Transverse colon (tissue), 4 donors: ENCODE measurements around the gene NUP93. TPM values are rescaled to one million over a fixed set of nuclear protein-coding genes. Genes with fewer than 3 reads are reported as not detected.

Source experiments
- DNase-seq: peaks from one replicate; pipeline ENCODE4 v3.0.0-alpha.2; 2019
- H3K27ac ChIP-seq, 4 donors: fragments of 200-600 bp; sonication (generic); 2 replicates each; pipeline ENCODE4 v1.5.1; 2016 to 2018; ENCODE audit warnings: inconsistent platforms in 4 of 4
- H3K27me3 ChIP-seq: fragments of 200-600 bp; sonication (generic); 2 replicates; pipeline ENCODE4 v1.5.1; 2017; ENCODE audit warnings: inconsistent platforms
- H3K36me3 ChIP-seq, 4 donors: fragments of 200-600 bp; sonication (generic); 2 replicates each; pipeline ENCODE4 v1.5.1; 2017 to 2019; ENCODE audit warnings: inconsistent platforms in 4 of 4
- H3K4me1 ChIP-seq, 4 donors: fragments of 200-600 bp; sonication (generic); 2 replicates each; pipeline ENCODE4 v1.5.1; 2017 to 2020; ENCODE audit warnings: inconsistent platforms in 4 of 4
- H3K4me3 ChIP-seq, 4 donors: fragments of 200-600 bp; sonication (generic); 1 replicate in 1 of 4; 2 replicates in 3 of 4; pipeline versions ENCODE4 v1.5.1 to v1.6.1; 2017 to 2019; ENCODE audit warnings: inconsistent platforms in 4 of 4
- H3K9me3 ChIP-seq, 2 donors: fragments of 200-600 bp; sonication (generic); 2 replicates each; pipeline ENCODE4 v1.5.1; 2017 to 2019; ENCODE audit warnings: inconsistent platforms in 2 of 2
- EP300 ChIP-seq: sonication (generic); formaldehyde crosslinking; IDR thresholded peaks from one replicate; pipeline ENCODE4 v1.6.1; 2017; ENCODE audit warnings: antibody characterized with exemption, low read depth
- POLR2A ChIP-seq: fragments of 450-650 bp; IDR thresholded peaks from one replicate; pipeline ENCODE4 v1.6.1; 2016; ENCODE audit warnings: antibody characterized with exemption, mild to moderate bottlenecking, moderate library complexity
- POLR2AphosphoS5 ChIP-seq, 3 donors: sonication (generic); formaldehyde crosslinking; IDR thresholded peaks; one replicate each; pipeline ENCODE4 v1.6.1; 2016; ENCODE audit warnings: antibody characterized with exemption in 3 of 3
- WGBS, 2 donors: methylation state at CpG; one replicate each; pipeline ENCODE4 v1.1.5; 2018; ENCODE audit warnings: low coverage in 1 of 2; 5-methylcytosine and 5-hydroxymethylcytosine counted together
- in situ Hi-C, 4 donors: fragments of 200-750 bp; cut with MboI; loops; one replicate each; pipeline versions ENCODE4 v1.15.0 to v1.15.1; 2017; ENCODE audit warnings: low sequenced_read_pairs in 3 of 4, low pct_ligation_motif_present in 1 of 4, low pct_unique_long_range_greater_than_20kb in 1 of 4
- intact Hi-C: fragments of 100-400 bp; cut with DNase I; formaldehyde crosslinking; loops from one replicate; pipeline ENCODE4 v1.15.1; 2023; ENCODE audit warnings: low total_unique reads
- total RNA-seq, 4 donors: library from RNA; depleted of rRNA; stranded (reverse); fragments of >200 nt; gene quantifications; one replicate each; pipeline ENCODE4 v1.1.0, GENCODE V29; 2016
- TF ChIP-seq, protein P1 (sequence below), 5 experiments: fragments of 200-600 bp in 3 of 5; fragments of 450-650 bp in 2 of 5; sonication (generic) in 3 of 5; IDR thresholded peaks; 1 replicate in 2 of 5; 2 replicates in 3 of 5; pipeline ENCODE4 v1.5.1; 2016 to 2017; ENCODE audit warnings: antibody characterized with exemption in 5 of 5, inconsistent platforms in 3 of 5, mild to moderate bottlenecking in 2 of 5, moderate library complexity in 1 of 5

NUP93 gene
- total RNA-seq, 4 donors from 2014 or later: 8.6 to 42.4 (median 20.6) TPM

GRCh38 chr16:56763291-56763916 is 33.5 kb downstream of the NUP93 start:
- no peaks in the 10 kb centered on the region for H3K27me3 ChIP-seq
- TF ChIP-seq EP300: no peak
- TF ChIP-seq, protein P1, sequence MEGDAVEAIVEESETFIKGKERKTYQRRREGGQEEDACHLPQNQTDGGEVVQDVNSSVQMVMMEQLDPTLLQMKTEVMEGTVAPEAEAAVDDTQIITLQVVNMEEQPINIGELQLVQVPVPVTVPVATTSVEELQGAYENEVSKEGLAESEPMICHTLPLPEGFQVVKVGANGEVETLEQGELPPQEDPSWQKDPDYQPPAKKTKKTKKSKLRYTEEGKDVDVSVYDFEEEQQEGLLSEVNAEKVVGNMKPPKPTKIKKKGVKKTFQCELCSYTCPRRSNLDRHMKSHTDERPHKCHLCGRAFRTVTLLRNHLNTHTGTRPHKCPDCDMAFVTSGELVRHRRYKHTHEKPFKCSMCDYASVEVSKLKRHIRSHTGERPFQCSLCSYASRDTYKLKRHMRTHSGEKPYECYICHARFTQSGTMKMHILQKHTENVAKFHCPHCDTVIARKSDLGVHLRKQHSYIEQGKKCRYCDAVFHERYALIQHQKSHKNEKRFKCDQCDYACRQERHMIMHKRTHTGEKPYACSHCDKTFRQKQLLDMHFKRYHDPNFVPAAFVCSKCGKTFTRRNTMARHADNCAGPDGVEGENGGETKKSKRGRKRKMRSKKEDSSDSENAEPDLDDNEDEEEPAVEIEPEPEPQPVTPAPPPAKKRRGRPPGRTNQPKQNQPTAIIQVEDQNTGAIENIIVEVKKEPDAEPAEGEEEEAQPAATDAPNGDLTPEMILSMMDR (IDR thresholded peaks at IDR 0.05): no peak
- no peak for TF ChIP-seq POLR2A
- TF ChIP-seq POLR2AphosphoS5 (IDR thresholded peaks at IDR 0.05): no peak
- DNase-seq: no peak
- no peak overlapping the region for H3K27ac ChIP-seq
- intact Hi-C loops: no loop called here
- no peaks in the 10 kb centered on the region for H3K9me3 ChIP-seq
- H3K36me3 ChIP-seq: peaks cover 0 to 6% (median 3%) of the 10 kb centered on the region in 4 donors
- peaks cover 0 to 18% (median 0%) of the 10 kb centered on the region in 4 donors for H3K4me1 ChIP-seq
- in situ Hi-C loops: no loop called here
- WGBS, 2 donors: 62 to 66% methylated on average over 1 of the region's 1 CpG
- H3K4me3 ChIP-seq: no peak overlapping the region

- intact Hi-C loops (no loop called here), in situ Hi-C loops (no loop called here)
- Histone ChIP-seq H3K27ac (no peak overlapping the region), H3K27me3 (no peaks in the 10 kb centered on the region), H3K9me3 (no peaks in the 10 kb centered on the region), H3K4me1 (peaks cover 0 to 29% (median 4%) of the 10 kb centered on the region in 4 donors), H3K36me3 (peaks cover 0 to 6% (median under 1%) of the 10 kb centered on the region in 4 donors), H3K4me3 (no peak overlapping the region)
- no peak for DNase-seq
- TF ChIP-seq, protein P1 (IDR thresholded peaks at IDR 0.05): no peak
- no peak for TF ChIP-seq POLR2AphosphoS5 (IDR thresholded peaks at IDR 0.05)
- WGBS, 2 donors: 29 to 40% methylated on average over 1 to 2 of the region's 2 CpGs
These were observed 34.9 kb downstream of the NUP93 start for GRCh38 chr16:56764835-56765234.

- H3K4me3 ChIP-seq: no peak overlapping the region
- intact Hi-C loops (no loop called here), in situ Hi-C loops (no loop called here)
- WGBS, 2 donors: 92 to 95% methylated on average over 4 of the region's 4 CpGs
- TF ChIP-seq EP300 (no peak), POLR2AphosphoS5 (IDR thresholded peaks at IDR 0.05) (no peak), POLR2A (no peak)
- TF ChIP-seq, protein P1 (IDR thresholded peaks at IDR 0.05): no peak
- no peaks in the 10 kb centered on the region for H3K9me3 ChIP-seq
- no peak overlapping the region for H3K27ac ChIP-seq
- no peak for DNase-seq
- peaks cover 0 to 29% (median 4%) of the 10 kb centered on the region in 4 donors for H3K4me1 ChIP-seq
- H3K27me3 ChIP-seq: no peaks in the 10 kb centered on the region
- H3K36me3 ChIP-seq: no peaks in the 10 kb centered on the region
These were observed 36.0 kb downstream of the NUP93 start for GRCh38 chr16:56765949-56766348.

- in situ Hi-C loops (no loop called here), intact Hi-C loops (no loop called here)
- H3K4me3 ChIP-seq: no peak overlapping the region
- H3K4me1 ChIP-seq: peaks cover 0 to 37% (median 4%) of the 10 kb centered on the region in 4 donors
- TF ChIP-seq, protein P1 (IDR thresholded peaks at IDR 0.05): no peak
- TF ChIP-seq POLR2AphosphoS5 (IDR thresholded peaks at IDR 0.05) (no peak), EP300 (no peak), POLR2A (no peak)
- H3K27me3 ChIP-seq: no peaks in the 10 kb centered on the region
- H3K36me3 ChIP-seq: no peaks in the 10 kb centered on the region
- 33 to 66% methylated on average over 1 to 3 of the region's 3 CpGs for WGBS, 2 donors
- no peak overlapping the region for H3K27ac ChIP-seq
- DNase-seq: no peak
- no peaks in the 10 kb centered on the region for H3K9me3 ChIP-seq
These were observed 37.1 kb downstream of the NUP93 start for GRCh38 chr16:56767024-56767423.
